Lung (tissue), 12 donors: Measurements from ENCODE around the gene RNF166. TPM values are rescaled to one million over a fixed set of nuclear protein-coding genes. Genes with fewer than 3 reads are reported as not detected.

Experiments used
- ATAC-seq: fragments of 200-7000 bp; cut with Tn5 transposase; one replicate; pipeline ENCODE4 v1.9.1; 2020; ENCODE audit warnings: moderate number of reproducible peaks; ENCODE audit not compliant: insufficient read depth, low FRiP score
- DNase-seq, 3 donors: peaks; one replicate each; pipeline ENCODE4 v3.0.0-alpha.2; 2013 to 2017
- H3K27ac ChIP-seq, 2 donors: one replicate each; pipeline ENCODE4 v1.5.1; 2013; ENCODE audit warnings: mild to moderate bottlenecking in 2 of 2, moderate library complexity in 2 of 2, control low read depth in 1 of 2, inconsistent platforms in 1 of 2, low read depth in 1 of 2, low read length in 1 of 2
- H3K27me3 ChIP-seq, 3 donors: one replicate each; pipeline ENCODE4 v1.5.1; 2013; ENCODE audit warnings: low read length in 2 of 3; ENCODE audit not compliant: control insufficient read depth in 3 of 3, insufficient read depth in 3 of 3
- H3K36me3 ChIP-seq, 4 donors: one replicate each; pipeline ENCODE4 v1.5.1; 2013; ENCODE audit warnings: low read length in 4 of 4, mild to moderate bottlenecking in 1 of 4, moderate library complexity in 1 of 4; ENCODE audit not compliant: control insufficient read depth in 4 of 4, insufficient read depth in 4 of 4
- H3K4me1 ChIP-seq, 5 donors: one replicate each; pipeline ENCODE4 v1.5.1; 2013; ENCODE audit warnings: low read length in 5 of 5, mild to moderate bottlenecking in 2 of 5, moderate library complexity in 1 of 5; ENCODE audit not compliant: control insufficient read depth in 5 of 5, insufficient read depth in 5 of 5
- H3K4me3 ChIP-seq: one replicate; pipeline ENCODE4 v1.5.1; 2013; ENCODE audit warnings: mild to moderate bottlenecking, control low read depth, moderate library complexity
- H3K9ac ChIP-seq, 2 donors: one replicate each; pipeline ENCODE4 v1.5.1; 2013; ENCODE audit warnings: low read length in 2 of 2, control low read depth in 1 of 2; ENCODE audit not compliant: insufficient read depth in 1 of 2
- H3K9me3 ChIP-seq, 4 donors: one replicate each; pipeline ENCODE4 v1.5.1; 2013; ENCODE audit warnings: low read length in 3 of 4, mild to moderate bottlenecking in 1 of 4, moderate library complexity in 1 of 4; ENCODE audit not compliant: control insufficient read depth in 4 of 4, insufficient read depth in 3 of 4
- WGBS, 2 donors: extraction: QIAGEN DNeasy Blood & Tissue Kit; methylation state at CpG; one replicate each; pipeline ENCODE4 v1.1.7; 2013; 5-methylcytosine and 5-hydroxymethylcytosine counted together
- polyA plus RNA-seq, 2 donors: library from polyadenylated mRNA; stranded (reverse); fragments of 200-250 nt; gene quantifications; one replicate each; pipeline ENCODE4 v1.2.1, GENCODE V29; 2013
- total RNA-seq, 2 donors: library from RNA; depleted of rRNA in 1 of 2; stranded (reverse); fragments of >200 nt in 1 of 2; gene quantifications; one replicate each; pipeline ENCODE4 v1.2.1, GENCODE V29; 2014 to 2021
- TF ChIP-seq, protein P1 (sequence below): IDR thresholded peaks from 2 replicates; pipeline ENCODE4 v1.5.1; 2012; ENCODE audit warnings: mild to moderate bottlenecking; ENCODE audit errors: control extremely low read depth, extremely low read depth
- donor health status: control.
- donor health status: control.
- donor health status: Bipolar disorder and iron deficiency.
- donor health status: healthy.
- donor health status: DM: yes; HTN: yes; CAD: no.

RNF166 gene
- total and polyA plus RNA-seq, 4 donors: 15.2 to 51.6 (median 44.1) TPM

- no peaks in the 10 kb centered on the region for H3K9me3 ChIP-seq
- TF ChIP-seq, protein P1, sequence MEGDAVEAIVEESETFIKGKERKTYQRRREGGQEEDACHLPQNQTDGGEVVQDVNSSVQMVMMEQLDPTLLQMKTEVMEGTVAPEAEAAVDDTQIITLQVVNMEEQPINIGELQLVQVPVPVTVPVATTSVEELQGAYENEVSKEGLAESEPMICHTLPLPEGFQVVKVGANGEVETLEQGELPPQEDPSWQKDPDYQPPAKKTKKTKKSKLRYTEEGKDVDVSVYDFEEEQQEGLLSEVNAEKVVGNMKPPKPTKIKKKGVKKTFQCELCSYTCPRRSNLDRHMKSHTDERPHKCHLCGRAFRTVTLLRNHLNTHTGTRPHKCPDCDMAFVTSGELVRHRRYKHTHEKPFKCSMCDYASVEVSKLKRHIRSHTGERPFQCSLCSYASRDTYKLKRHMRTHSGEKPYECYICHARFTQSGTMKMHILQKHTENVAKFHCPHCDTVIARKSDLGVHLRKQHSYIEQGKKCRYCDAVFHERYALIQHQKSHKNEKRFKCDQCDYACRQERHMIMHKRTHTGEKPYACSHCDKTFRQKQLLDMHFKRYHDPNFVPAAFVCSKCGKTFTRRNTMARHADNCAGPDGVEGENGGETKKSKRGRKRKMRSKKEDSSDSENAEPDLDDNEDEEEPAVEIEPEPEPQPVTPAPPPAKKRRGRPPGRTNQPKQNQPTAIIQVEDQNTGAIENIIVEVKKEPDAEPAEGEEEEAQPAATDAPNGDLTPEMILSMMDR: no peak
- ATAC-seq (no peak), DNase-seq (no peak)
- no peaks in the 10 kb centered on the region for H3K36me3 ChIP-seq
- peaks cover 0 to 46% (median 37%) of the 10 kb centered on the region in 3 donors for H3K27me3 ChIP-seq
- H3K4me1 ChIP-seq: peaks cover 0 to 10% (median 0%) of the 10 kb centered on the region in 5 donors
- no peak overlapping the region for H3K27ac ChIP-seq
- WGBS, 2 donors: 65 to 78% methylated on average over 3 of the region's 3 CpGs
- H3K4me3 ChIP-seq: no peak overlapping the region
- no peak overlapping the region for H3K9ac ChIP-seq
These were observed 18.6 kb downstream of the RNF166 start for GRCh38 chr16:88687676-88688012.

DNA sequence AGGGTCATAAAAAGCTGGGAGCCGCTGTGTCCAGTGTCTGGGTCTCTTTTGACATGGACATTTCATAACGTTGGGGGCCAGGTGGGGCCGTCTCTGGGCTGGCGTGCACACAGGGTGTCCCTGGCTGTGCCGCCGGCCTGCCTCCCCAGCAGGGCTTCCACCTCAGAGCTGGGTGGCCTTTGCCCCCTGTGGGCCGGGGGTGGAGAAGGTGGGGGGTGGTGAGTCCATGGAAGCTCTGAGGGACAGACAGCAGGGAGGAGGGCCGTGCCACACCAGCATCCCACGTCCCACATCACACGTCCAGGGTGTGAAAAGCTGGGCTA, 19.0 kb downstream of the RNF166 start:
- WGBS, 2 donors: 70 to 84% methylated on average over 10 of the region's 10 CpGs
- TF ChIP-seq, protein P1: no peak
- no peak overlapping the region for H3K4me3 ChIP-seq
- H3K9ac ChIP-seq: no peak overlapping the region
- H3K27me3 ChIP-seq: peaks cover 0 to 46% (median 37%) of the 10 kb centered on the region in 3 donors
- H3K36me3 ChIP-seq: no peaks in the 10 kb centered on the region
- H3K4me1 ChIP-seq: peaks cover 0 to 10% (median 0%) of the 10 kb centered on the region in 5 donors
- ATAC-seq (no peak), DNase-seq (no peak)
- no peak overlapping the region for H3K27ac ChIP-seq
- no peaks in the 10 kb centered on the region for H3K9me3 ChIP-seq

GRCh38 chr16:88686439-88687253, 19.6 kb downstream of the RNF166 start, which contains the start of gene SNAI3:
TSS of gene SNAI3 (minus strand) at chr16:88686507. CDS start at chr16:88686406, 101 bp downstream.
- H3K4me3 ChIP-seq: peak within 1 kb of the TSS; percentile 6
- no peaks in the 10 kb centered on the region for H3K36me3 ChIP-seq
- peak; percentile 52 to 71 (median 68) for DNase-seq
- H3K9ac ChIP-seq: no peak within 1 kb of the TSS
- 7 to 10% methylated on average over 57 to 65 of the region's 65 CpGs for WGBS, 2 donors
- ATAC-seq: peak; percentile 89
- peaks cover 0 to 46% (median 37%) of the 10 kb centered on the region in 3 donors for H3K27me3 ChIP-seq
- no peaks in the 10 kb centered on the region for H3K9me3 ChIP-seq
- H3K27ac ChIP-seq: peak within 1 kb of the TSS; percentile 22 to 43
- peaks cover 0 to 10% (median 0%) of the 10 kb centered on the region in 5 donors for H3K4me1 ChIP-seq
- TF ChIP-seq, protein P1: no peak

GRCh38 chr16:88686062-88686438, 20.2 kb downstream of the RNF166 start:
- Histone ChIP-seq H3K4me3 (peak overlapping the region; percentile 6), H3K9ac (no peak overlapping the region), H3K27me3 (peaks cover 0 to 50% (median 37%) of the 10 kb centered on the region in 3 donors), H3K36me3 (no peaks in the 10 kb centered on the region), H3K9me3 (no peaks in the 10 kb centered on the region), H3K27ac (peak overlapping the region; percentile 22 to 43), H3K4me1 (peaks cover 0 to 10% (median 0%) of the 10 kb centered on the region in 5 donors)
- WGBS, 2 donors: 1% methylated on average over 19 to 25 of the region's 25 CpGs
- DNase-seq (no peak), ATAC-seq (peak; percentile 43)
- TF ChIP-seq, protein P1: no peak
